ENCODE results near the gene ITK.

DNA sequence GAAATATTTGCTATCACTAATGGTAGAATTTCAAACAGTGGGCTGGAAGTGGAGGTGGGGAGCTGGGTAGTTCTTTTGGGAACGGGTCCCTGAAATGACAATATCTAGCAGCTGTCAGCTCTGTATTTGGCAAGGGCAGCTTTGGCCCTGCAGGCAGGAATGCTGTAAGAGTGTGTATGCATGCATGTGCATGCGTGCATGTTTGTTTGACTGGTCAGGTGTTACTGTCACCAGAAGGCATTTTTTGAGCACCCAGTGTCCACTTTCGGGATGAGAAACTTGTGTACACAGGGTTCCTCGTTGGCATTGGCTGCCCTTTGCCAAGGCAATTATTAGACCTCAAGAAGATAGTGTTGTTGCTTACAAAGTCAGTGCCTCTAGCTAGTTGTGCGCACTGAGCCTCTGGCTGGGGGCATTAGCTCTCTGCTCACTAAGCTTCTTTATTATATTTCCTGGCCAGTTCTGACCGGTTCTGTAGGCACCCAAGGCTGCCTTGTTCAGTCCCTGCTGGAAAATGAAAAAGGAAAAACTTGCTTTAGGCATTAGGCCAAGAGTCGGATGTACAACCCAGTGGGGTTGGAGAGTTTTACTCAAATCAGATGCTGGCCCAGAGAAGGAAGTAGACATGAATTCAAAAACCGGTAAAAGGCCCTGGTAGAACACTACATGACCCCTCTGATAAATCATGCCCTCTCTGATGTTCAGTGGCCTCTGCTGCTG, 87.3 kb downstream of the ITK start:
- TF ChIP-seq, protein P1, sequence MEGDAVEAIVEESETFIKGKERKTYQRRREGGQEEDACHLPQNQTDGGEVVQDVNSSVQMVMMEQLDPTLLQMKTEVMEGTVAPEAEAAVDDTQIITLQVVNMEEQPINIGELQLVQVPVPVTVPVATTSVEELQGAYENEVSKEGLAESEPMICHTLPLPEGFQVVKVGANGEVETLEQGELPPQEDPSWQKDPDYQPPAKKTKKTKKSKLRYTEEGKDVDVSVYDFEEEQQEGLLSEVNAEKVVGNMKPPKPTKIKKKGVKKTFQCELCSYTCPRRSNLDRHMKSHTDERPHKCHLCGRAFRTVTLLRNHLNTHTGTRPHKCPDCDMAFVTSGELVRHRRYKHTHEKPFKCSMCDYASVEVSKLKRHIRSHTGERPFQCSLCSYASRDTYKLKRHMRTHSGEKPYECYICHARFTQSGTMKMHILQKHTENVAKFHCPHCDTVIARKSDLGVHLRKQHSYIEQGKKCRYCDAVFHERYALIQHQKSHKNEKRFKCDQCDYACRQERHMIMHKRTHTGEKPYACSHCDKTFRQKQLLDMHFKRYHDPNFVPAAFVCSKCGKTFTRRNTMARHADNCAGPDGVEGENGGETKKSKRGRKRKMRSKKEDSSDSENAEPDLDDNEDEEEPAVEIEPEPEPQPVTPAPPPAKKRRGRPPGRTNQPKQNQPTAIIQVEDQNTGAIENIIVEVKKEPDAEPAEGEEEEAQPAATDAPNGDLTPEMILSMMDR (conservative IDR thresholded peaks at IDR 0.05 in 1 of 2, IDR thresholded peaks at IDR 0.05 in 1 of 2; ENCODE audit: extremely low read depth in 1 of 2, insufficient read depth in 1 of 2, low read depth in 1 of 2, low read length in 2 of 2): peak; percentile 5 to 50
- no peak for TF ChIP-seq EZH2 (IDR thresholded peaks at IDR 0.05; ENCODE audit: borderline replicate concordance, low read length)
